Ishikawa (cell line): Measurements from ENCODE around the gene GRID1.

ENCODE experiments used
- CEBPB ChIP-seq: IDR thresholded peaks from 2 replicates; pipeline ENCODE4 v1.6.1; 2012
- CREB1 ChIP-seq: IDR thresholded peaks from 2 replicates; pipeline ENCODE4 v1.6.1; 2012; ENCODE audit warnings: low read depth
- EGR1 ChIP-seq: IDR thresholded peaks from 2 replicates; pipeline ENCODE4 v1.6.1; 2012
- EP300 ChIP-seq: IDR thresholded peaks from 2 replicates; pipeline ENCODE4 v1.6.1; 2012; ENCODE audit warnings: borderline replicate concordance
- FOXM1 ChIP-seq: IDR thresholded peaks from 2 replicates; pipeline ENCODE4 v1.6.1; 2012; ENCODE audit warnings: low read depth, borderline replicate concordance
- MAX ChIP-seq: IDR thresholded peaks from 2 replicates; pipeline ENCODE4 v1.6.1; 2012
- RAD21 ChIP-seq: IDR thresholded peaks from 2 replicates; pipeline ENCODE4 v1.6.1; 2012; ENCODE audit warnings: low read depth
- REST ChIP-seq: IDR thresholded peaks from 2 replicates; pipeline ENCODE4 v1.6.1; 2012; ENCODE audit warnings: low read depth, mild to moderate bottlenecking
- TAF1 ChIP-seq: IDR thresholded peaks from 2 replicates; pipeline ENCODE4 v1.6.1; 2012; ENCODE audit warnings: low read depth, mild to moderate bottlenecking
- TEAD4 ChIP-seq: IDR thresholded peaks from 2 replicates; pipeline ENCODE4 v1.6.1; 2012
- YY1 ChIP-seq: IDR thresholded peaks from 2 replicates; pipeline ENCODE4 v1.6.1; 2012; ENCODE audit warnings: low read depth
- ZBTB7A ChIP-seq: IDR thresholded peaks from 2 replicates; pipeline ENCODE4 v1.6.1; 2012; ENCODE audit warnings: low read depth

- no peak for TF ChIP-seq MAX
- no peak for TF ChIP-seq CEBPB
- no peak for TF ChIP-seq REST
- TF ChIP-seq EGR1 = no peak
- no peak for TF ChIP-seq ZBTB7A
- no peak for TF ChIP-seq RAD21
- TF ChIP-seq TEAD4 = no peak
- no peak for TF ChIP-seq EP300
- TF ChIP-seq FOXM1 = no peak
- no peak for TF ChIP-seq YY1
- no peak for TF ChIP-seq TAF1
- no peak for TF ChIP-seq CREB1
Measured at GRCh38 chr10:86333826-86334487, 32.6 kb downstream of the GRID1 start.
